ENCODE results near the gene SURF4.

SURF4 gene

DNA sequence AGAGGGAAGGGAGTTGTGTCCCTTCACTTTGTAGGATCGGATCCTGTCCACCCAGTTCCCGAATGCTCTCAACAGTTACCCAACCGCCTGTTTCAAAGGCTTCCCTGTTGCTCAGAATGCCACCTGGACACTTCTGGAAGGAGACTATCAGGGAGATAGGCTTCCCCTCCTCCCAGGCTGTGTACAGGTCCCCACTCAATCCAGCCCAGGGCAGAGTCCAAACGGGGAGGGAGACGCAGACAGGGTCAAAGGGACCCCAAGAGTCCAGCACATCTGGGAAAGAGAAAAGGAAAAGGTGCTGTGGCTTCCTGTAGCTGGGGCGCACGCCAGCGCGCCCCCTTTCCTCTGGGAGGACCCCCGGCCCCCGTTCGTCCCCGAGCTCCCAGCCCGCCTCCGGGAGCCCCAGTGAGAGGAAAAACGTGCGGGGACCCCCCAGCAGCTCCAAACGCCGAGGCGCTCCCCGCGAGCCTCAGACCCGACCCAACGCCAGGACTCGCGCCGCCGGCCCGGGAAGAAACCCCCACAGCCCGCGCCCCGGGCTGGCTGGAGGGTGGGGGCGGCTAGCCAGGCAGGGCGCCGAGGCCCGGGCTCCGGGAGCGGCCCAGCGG lies 640 bp downstream of the SURF4 start:
- DNase-seq, result no peak

DNA sequence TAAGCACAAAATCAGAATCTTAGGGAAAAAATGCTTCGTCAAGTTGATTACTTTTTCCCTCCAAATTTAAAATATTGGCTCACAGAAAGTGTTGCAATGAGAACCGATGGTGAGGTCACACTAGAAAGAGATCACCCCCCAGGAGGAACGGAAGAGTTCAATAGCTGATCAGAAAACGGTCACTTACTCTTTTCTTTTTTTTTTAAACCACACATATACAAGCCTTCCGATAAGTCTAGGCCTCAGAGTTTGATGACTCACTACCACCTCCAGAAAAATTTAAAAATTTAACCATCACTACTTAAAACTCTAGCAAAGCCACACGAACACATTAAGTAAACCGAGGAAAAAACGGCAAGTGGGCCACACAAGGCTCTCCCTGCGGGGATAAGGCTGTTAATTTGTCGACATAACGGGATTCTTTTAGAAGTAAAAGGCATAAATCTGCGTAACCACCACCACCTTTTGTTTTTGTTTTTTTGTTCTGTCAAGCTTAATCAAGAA lies 1.2 kb downstream of the SURF4 start:
- no peak for DNase-seq

DNA sequence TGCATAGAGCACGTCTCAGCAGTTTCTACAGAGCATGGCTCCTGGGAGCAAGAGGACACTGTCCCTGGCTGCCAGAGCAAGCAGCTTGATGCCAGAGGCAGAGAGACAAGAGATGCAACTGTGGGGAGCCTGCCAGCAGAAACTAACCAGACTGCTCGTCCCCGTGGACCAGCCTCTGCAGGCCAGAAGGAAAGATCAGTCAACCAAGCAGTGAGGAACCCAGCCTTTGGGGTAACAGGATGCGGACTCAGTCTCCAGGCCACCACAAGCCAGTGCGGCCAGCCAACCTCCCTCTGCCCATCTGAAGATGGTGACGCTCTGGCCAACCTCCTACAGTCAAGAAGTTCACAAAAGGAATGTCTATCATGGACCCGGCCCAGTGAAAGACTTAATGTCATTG lies 3.7 kb downstream of the SURF4 start:
- no peak for DNase-seq

DNA sequence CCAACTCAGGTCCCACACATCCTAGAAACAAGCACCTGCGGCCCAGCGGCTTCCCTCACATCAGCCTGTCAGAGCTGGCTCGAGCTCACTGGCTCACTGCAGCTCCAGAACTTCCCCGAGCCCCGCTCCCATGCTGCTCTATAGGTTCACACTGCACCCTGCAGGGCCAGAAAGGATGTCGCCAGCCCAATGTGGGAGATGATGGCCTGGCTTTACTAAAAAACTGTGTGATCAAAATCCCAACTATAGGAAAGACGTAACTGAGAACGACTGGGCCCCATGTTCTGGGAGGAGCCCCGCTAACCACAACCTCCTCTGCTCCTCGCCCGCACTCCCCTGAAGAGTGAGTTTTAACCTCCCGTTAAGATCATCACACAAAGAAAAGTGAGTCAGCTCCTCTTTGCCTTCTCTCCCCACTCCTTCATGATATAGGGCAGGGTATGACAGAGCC lies 4.6 kb downstream of the SURF4 start:
- no peak for DNase-seq

DNA sequence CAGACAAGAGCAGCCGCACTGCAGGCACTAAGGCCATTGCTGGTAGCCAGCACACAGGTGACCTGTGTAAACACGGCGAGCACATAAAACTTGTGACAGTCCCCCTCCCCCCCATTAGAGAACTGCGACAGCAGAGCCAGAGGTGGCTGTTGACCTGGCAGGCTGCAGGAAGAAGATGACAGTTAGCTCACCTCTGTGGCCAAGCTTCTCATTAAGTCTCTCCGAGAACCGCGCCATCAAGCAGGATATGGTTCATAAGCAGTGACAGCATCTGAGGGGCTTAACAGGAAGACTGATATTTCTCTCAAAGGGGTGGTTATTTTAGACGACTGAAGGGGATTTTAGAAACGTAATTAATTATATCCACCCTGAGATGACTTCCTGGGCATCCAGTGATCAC lies 5.2 kb downstream of the SURF4 start:
- no peak for DNase-seq

DNA sequence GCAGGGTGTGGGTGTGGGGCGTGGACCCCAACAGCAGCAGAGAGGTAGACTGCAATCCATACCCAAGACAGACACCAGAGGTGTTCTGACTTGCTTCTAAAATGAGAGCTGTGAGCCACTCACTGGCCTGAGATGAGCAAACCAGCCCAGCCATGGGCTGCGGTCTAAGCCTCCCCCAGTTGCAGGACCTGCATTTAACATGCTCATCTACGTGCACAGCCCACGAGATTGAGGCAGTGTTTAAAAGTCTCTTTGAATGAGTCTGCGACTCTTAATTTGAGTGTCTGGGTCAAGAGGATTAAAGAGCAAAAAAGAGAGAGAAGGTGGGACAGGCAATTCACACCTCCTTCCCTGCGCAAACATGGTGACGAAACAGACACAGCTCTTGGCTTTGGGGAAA lies 5.9 kb downstream of the SURF4 start:
- no peak for DNase-seq

DNA sequence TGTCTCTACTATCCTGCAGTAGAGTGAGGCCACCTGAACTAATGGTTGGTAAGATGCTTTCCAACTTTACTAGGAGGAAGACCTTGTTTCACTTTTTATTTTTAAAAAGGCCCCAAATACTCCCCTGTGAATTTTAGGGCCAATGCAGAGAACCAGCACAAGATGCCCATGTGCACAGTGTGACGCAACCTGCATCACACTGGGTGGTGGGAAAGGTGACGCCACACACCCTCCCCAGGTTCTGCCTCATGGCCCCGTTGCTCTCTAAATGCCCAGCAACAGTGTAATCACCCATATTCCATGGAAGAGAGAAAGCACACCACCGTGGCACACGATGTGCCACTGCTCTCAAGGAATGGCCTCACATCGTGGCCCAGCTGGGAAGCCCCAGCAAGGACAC lies 6.4 kb downstream of the SURF4 start:
- DNase-seq, result no peak

DNA sequence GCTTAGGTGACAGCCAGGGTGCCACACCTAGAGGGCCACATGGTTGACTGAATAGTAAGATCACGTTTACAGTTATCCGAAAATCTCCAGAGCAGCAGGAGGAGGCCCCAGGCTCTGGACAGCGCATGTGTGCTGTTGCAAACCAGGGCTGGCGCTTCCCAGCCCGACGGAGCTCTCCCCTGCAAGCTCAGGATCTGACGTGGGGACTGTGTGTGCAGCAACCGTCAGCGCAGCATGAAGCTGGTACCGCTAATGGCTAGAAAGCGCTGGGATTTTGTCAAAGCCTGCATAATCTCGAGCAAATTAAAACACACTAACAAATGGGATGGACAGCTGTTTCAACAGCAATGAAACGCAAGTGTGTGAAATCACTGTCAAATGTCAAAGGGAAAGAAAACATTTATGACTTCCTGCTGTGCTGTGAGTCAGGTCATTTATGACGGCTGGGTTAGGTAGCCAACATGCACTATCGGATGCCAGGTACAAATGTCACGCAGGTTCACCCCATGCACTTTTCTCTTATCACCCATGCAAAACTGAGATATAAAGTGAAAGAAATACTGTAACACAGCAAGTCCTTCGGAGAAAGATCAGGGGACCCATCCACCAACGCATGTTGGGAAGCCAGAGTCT lies 7.5 kb downstream of the SURF4 start:
- DNase-seq, result no peak

DNA sequence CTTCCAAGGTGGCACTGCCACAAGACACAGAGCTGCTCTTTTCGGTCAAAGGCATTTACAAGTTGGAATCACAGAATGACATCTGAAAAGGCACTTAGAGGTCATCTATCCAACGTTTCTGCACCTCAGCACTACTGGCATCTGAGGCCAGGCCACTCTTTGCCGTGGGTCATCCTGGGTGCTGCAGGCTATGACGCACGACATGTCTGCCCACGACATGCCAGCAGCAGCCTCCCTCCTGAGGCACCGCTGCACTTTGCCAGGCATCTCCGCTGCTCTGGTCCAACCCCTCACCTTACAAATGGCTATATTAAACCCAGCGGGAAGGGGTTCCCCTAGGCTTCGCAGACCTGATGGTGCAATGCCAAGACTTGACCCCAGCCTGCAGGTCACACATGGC lies 8.1 kb downstream of the SURF4 start:
- DNase-seq, result no peak

DNA sequence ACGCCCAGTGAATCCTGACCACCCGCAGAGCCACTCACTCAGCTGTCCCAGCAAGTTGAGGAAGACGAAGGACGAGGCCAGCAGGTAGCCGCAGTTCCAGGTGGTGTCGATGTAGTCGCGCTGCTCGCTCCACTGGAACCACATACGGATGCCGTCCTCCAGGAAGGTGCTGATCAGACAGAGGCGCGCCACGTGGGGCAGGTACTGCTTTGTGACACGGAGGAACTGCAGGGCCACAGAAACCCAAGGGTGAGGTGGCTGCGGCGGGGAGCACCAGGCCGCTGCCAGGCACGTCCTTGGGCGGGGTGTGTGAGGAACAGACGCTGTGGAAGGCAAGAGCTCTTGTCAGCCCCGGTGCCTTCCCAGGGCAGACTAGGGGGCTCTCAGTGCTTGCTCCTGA lies 8.6 kb downstream of the SURF4 start:
- no peak for DNase-seq

DNA sequence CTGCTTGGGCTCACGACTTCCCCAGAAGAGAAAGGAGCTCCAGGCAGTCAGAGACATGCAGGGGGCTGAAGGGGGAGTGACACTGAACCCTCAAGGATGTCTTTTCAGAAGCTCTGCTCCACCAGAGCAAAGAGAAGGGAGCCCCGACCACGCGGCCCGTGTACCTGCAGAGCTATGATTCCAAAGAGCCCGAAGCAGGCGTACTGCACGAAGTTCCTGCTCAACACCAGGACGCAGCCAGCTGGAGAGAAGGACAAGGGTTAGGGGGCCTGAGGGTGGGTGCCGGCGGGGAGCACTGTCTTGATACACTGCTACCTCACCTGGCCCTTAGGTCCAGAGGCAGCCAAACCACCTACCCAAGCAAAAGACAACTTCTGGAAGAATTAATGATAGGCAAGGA lies 9.4 kb downstream of the SURF4 start:
- DNase-seq, result no peak

DNA sequence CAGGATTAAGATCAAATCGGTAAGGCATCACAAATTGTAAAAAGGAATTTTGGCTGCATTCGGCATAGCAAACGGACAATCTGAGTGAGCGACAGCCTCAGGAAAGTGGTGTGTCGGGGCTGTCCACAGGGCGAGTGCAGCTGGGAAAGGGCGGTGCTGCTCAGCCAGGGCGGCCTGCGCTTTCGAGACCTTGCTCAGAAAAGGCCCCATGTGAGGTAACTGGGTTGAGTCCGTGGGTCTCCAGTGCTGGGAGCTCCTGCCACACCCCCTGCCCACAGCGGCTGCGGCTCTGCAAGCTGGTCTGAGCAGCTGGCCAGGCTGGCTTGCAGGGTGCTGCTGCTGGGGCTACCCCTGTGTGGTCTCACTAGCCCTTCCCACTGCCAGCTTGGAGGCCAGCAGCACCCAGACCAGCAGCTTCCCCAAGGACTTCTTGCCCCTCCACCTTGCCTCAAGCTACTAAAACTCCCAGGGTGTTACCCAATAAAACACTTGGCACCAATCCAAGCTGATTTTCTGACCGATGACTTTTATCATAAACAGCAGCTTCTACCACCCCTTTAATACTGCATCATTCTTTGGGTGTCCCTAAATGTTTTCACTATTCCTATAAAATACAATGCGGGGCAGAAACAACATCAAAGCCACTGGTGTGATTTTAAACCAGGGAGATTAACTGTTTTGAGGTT lies 13.4 kb downstream of the SURF4 start:
- no peak for DNase-seq

DNA sequence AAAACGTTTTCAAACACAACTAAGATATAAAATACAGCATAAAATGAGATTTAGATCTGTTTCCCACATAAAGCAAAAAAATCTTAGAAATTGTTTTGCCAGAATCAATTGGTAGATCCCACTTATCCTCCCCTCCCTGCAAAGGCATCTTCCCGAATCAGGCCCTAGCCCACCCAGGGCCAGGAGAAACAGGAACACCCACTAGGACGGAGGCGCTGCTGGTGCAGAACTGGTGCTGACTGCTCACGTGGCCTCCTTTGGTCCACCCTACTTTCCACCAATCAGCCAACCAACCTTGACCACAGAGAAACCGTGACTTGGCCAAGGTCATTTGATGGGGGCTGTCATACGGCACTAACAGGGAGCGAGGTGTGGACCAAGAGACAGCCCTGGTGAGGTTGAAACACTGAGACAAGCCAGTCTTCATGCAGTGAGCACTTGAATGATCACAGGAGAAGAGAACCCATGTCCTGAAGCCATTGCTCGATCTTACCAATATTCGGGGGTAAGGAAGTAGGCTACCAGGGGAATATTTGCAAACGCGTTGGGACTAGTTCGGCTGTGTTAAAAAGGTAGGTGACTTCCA lies 14.3 kb downstream of the SURF4 start:
- no peak for DNase-seq

DNA sequence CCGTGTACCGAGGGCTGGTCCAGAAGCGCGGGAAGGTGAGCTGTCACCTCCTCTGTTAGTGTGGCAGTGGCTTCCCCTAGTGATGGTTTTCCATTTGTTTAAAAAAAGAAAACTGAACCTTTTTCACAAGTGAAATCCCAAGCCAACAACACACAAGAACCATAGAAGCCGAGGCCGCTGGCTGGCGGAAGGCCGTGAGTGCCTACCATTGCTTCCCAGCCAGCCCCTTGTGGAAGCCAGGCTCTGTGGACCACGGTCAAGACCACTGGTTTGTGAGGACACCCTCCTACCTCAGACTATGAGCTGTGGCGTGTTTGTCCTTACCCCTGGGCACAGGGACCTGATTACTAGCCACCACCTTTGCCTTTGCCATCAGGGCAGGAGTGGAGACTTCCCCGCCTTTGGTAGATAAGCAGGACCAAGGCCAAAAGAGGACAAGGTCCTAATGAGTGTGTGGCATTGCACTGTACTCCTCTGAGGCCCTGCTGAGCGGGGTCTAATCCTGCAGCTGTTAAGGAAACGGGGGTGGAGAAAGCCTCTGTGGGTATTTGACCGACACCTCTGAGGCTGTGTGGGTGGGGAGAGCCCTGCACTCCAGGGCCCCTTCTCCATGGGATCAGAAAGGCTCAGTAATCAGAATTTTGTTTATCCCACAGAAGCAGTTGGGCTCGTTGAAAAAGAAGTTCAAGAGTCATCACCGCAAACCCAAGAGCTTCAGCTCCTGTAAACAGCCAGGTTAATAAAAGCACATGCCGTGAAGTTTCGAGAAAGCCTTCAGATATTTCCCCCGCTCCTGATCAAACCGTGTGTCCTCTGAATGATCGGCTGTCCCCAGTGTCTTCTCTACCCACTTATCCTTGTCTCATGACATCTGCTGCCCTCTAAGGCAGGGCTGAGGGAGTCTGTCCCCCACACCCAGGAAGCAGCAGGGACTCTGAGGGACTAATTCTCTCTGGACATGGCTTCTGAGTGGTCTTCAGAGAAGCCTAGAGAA lies 15.2 kb downstream of the SURF4 start:
- DNase-seq, result no peak

DNA sequence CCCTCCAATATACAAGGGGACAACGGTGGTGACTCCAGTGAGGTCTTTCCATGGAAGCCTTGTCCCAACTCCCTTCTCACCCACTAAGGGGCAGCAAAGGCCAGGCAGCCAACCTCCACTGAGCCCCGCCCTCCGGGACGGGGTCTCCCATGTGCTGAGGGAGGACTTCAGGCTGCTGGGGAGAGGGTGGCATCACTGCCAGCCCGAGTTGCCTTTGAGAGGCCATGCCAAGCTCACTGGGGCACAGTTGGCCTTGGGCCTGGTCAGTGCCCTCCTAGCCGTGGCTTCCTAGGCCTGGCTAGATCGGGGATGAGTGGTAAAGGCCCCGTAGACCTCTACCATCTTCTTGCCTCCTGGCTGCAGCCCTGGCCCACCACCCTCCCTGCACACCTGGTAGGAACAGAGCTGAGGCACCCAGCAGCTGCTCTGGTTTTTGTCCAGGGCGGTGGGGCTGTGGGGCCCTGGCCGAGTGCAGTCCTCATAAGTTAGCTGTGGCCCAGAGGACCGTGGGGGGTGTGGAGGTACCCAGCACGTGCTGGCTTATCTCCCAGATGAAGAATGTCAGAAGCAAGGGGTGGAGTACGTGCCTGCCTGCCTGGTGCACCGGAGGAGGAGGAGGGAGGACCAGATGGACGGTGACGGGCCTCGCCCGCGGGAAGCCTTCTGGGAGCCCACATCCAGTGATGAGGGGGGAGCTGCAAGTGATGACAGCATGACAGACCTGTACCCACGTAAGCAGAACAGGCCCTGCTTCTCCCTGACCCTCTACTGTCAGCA lies 16.3 kb downstream of the SURF4 start:
- DNase-seq, result peak in 5 of 56 donors; percentile 14 to 39 (median 28)

DNA sequence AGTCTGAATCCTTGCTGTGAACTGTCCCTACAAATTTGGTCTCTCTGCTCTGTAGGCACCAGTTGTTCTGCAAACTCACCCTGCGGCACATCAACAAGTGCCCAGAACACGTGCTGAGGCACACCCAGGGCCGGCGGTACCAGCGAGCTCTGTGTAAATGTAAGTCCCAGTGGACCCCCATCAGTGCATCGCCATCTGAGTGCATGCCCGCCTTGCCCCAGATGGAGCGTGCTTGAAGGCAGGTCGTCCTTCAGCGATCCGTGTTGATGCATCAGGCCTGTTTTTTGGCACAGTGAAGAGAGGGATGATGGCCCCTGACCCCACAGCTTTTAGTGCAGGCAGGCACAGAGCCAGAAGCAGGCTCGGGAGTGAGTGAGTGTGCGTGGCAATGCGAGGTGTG lies 18.2 kb downstream of the SURF4 start:
- no peak for DNase-seq

DNA sequence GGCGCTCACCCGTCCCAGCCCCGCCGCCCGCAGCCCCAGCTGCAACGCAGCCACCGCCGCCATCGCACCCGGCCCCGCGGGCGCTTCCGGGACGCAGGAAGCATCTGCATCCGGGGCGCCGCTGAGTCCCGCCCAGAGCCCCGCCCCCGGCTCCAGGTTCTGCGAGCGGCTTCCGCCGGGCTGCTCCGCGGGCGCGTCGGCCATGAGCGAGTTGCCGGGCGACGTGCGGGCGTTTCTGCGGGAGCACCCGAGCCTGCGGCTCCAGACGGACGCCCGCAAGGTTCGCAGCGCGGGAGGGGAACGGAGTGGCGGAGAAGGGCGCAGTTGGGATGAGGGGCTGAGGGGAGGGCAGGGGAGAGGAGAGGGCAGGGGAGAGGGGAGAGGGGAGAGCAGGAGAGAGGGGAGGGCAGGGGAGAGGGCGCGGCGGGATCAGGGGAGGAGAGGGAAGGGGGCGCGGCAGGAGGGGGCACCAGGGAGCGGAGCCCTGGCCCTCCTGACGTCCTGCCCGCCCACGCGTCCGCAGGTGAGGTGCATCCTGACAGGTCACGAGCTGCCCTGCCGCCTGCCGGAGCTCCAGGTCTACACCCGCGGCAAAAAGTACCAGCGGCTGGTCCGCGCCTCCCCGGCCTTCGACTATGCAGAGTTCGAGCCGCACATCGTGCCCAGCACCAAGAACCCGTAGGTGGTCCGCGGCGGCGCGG lies 19.3 kb downstream of the SURF4 start, which contains the start of the genes SURF1 and SURF2:
TSS of gene SURF1 (minus strand) at position 97 of the 701 bp plus-strand sequence. CDS start at position 63, 34 bp downstream.
TSS of gene SURF2 (plus strand) at position 160 of the 701 bp plus-strand sequence. CDS start at position 203, 43 bp downstream.
- peak in 54 of 56 donors; percentile 24 to 90 (median 68) for DNase-seq

DNA sequence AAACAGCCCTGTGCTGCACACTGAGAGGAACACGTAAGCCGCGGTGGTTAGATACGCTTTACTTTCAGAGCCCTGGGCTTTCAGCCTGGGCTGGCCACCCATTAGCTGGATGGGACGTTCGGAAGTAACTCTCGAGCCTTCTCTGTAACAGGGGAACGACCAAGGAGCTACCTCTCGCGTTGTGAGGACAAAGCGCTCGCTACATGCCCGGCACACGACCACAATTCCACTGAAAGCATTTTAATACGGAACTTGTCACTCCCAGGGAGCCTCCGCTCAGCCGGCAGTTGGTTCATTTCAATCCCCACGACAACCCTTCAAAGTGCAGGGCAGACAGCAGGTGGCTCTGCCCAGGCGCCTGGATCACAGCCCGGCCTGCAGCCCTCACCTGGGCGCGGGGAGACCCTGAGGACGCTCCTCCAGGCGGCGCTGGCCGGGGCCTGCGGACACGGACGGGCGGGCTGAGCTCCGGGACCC lies 19.9 kb downstream of the SURF4 start:
- peak in 1 of 56 donors; percentile 73 for DNase-seq

DNA sequence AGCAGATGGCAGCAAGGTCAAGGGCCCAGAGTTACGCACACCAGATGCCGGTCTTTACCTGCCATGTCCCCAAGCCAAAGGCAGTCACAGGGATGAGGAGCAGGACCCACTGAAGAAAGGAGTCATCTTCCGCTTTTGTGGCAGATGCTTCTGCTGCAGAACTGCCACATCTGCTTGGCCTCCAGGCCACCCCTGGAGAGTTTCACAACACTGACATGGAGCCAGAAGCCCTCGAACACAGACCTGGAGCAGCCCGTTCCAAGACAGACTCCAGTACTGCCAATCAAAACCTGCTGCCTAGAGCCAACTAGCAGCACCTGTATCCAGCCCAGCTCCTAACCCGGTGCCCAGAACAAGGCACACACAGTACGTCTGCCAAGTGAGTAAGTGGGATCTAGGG lies 21.1 kb downstream of the SURF4 start:
- no peak for DNase-seq
